Erythroblast (primary cell): Measurements from ENCODE around the gene GPC6.

Experiments
- GATA1 ChIP-seq: IDR thresholded peaks from 2 replicates; pipeline ENCODE4 v1.6.1; 2011; ENCODE audit warnings: low read depth, mild to moderate bottlenecking, control low read depth, low read length, moderate library complexity
- POLR2A ChIP-seq: IDR thresholded peaks from 2 replicates; pipeline ENCODE4 v1.6.1; 2011; ENCODE audit warnings: mild to moderate bottlenecking, low read length

DNA sequence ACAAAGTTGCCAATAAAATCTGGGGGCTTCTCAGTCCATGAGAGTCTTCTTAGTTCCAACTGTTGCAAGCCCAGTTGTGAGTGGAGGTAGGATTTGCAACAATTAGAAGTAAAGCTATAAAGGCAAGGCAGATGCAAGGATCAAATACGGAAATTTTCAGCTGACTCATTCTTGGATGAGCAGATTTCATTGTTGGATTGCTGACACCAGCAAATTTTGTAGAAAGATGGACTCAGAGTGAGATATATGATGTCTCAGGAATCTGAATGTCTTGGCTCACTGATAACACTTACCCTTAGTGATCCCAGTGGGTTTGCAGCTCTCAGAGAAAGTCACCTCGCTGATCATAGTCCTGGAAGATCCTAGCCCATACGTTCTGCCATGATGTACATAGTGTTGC is 209.0 kb downstream of the GPC6 start:
- TF ChIP-seq POLR2A: no peak
- no peak for TF ChIP-seq GATA1
